NCI-H2107 (cell line): ENCODE data around the gene CDSN.

ENCODE experiments used
- DNase-seq: peaks from one replicate; lab custom pipeline; 2025; lab: John Stamatoyannopoulos, UW

CDSN gene

DNA sequence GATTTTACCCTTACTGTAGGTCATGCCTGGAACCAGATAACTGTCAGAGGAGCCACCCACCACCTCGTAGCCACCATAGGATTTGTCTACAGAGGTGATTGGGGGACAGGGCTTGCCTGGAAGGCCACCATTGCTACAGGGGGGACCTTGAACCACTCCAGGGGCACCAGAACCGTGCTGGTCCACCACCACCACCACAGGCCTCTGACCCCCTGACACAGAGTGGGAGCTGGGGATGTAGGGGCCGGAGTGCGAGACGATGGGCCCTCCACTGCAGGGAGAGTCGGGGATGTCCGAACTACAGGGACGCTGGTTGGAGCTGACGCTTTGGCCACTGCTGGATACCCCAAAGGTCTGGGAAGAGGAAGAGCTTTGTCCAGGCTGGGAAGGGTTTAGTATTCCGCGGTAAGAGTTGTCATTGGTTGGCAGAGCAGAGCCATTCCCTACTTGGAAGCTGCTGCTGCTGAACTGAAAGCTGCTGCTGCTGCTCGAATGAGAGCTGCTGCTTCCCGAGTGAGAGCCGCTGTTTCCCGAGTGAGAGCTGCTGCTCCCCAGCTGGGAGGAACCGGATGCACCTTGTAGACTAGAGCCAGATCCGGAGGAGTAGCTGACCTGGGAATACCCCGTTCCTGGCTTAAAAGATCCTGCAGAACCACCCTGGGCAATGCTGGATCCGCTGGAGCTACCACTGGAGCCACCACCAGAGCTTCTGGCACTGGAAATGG is 3.4 kb downstream of the CDSN start:
- no peak for DNase-seq

DNA sequence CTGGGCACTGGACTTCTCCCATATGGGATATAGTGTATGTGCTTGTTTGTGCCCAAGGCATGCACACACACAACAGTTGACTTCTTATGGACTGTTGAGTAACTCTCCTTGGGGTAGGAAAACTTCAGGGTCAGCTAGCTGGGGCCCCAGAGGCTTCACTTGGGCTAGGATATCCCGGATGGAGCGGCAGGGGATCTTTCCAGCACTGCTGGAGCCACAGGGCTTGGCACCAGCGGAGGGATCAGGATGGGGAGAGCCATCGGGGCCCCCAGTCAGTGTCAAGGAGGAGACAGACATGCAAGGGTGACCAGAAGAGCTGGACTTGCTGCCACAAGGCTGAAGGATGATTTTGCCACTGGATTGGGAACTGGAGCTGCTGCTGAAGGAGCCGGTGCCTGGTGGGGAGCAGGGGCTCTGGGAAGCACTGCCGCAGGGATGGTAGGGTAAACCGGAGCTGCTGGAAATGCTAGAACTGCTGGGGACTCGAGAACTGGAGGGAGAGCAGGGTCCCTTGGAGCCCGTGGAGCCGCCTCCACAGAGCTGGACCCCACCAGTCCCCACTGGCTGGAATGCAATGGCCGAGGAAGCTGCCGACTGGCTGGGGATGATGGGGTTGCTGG is 4.2 kb downstream of the CDSN start:
- DNase-seq: no peak

GRCh38 chr6:31114970-31115849 is 5.0 kb downstream of the CDSN start:
- DNase-seq: no peak

DNA sequence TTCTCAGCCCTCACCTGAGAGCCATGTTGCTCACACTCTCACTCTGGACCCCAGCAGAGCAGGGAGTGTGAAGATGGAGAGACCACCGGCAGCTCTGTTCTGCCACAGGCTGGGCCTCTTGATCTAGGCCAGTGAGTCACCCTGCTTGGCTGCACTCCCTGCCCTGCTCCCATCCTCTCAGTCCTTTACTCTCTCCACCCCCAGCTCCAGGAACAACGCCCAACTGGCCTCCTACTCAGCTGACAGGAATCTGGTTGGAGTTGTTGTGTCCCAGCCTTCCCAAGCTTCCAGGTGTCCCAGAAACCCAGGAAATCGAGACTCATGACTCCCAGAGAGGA is 5.7 kb downstream of the CDSN start, which contains the start of gene PSORS1C1:
Gene PSORS1C1, plus strand, starts transcription at position 260 of the 338 bp plus-strand sequence. CDS start 14,833 bp downstream, outside the sequence.
- no peak for DNase-seq

GRCh38 chr6:31113861-31114540 is 6.2 kb downstream of the CDSN start:
- no peak for DNase-seq

- no peak for DNase-seq
Measured at GRCh38 chr6:31112478-31112877, 7.8 kb downstream of the CDSN start, which contains the start of gene C6orf15. C6orf15 (minus strand) TSS chr6:31112575; CDS start chr6:31112555, 20 bp downstream.

DNA sequence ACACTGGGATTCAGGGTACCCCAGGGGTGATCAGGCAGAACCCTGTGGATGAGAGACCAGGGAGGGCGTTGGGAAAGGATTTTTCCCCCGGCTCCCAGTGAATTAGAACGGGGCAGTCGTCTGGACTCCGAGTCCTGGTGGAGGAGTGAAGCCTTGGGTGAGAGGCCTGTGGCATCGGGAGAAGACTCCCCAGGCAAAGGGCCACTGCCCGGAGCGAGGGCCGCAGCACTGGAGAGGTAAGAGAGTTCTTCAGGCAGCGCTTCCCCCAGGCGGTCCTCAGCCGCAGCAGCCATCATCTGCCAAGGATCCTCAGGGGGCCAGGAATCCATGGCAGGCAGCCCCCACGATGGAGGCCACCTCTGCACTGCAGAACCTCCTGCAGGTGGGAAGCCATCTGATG is 8.5 kb downstream of the CDSN start:
- DNase-seq: no peak

GRCh38 chr6:31110825-31111582 is 9.2 kb downstream of the CDSN start:
- no peak for DNase-seq

- DNase-seq: no peak
Measured at GRCh38 chr6:31107052-31107451, 13.2 kb downstream of the CDSN start.

DNA sequence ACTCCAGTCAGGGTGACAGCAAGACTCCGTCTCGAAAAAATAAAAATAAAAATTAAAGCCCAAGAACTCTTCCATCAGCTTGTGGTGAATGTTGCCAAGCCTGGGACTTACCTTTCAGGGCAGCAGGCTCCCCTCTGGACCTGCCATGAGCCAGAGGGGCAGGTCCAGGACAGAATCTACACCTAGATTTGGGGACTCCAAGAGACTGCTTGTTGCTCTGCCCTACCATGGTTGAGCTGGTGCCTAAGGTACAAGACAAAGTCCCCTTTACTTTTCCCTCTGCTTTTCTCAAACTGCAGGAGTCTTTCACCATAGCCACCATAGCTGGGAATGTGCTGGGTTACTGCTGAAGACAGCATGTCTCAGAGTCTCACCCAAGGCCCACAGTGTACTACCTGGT is 17.1 kb downstream of the CDSN start:
- no peak for DNase-seq

- no peak for DNase-seq
Measured at GRCh38 chr6:31098449-31098938, 21.8 kb downstream of the CDSN start.

GRCh38 chr6:31096656-31097055 is 23.6 kb downstream of the CDSN start:
- no peak for DNase-seq

DNA sequence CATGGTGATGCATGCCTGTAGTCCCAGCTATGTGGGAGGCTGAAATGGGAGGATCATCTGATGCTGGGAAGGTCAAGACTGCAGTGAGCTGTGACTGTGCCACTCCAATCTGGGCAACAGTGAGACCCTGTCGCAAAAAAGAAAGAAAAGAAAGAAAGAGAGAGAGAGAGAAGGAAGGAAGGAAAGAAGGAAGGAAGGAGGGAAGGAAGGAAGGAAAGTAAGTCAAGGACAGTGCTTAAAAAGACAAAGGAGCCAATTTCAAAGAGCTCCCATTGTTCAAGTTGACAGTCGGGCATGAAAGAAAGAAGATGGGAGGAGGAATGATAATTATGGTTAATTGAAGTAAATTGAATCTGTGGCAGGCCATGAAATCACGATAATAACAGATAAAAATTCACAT is 24.0 kb downstream of the CDSN start:
- no peak for DNase-seq

GRCh38 chr6:31094389-31094881 is 25.8 kb downstream of the CDSN start:
- no peak for DNase-seq

DNA sequence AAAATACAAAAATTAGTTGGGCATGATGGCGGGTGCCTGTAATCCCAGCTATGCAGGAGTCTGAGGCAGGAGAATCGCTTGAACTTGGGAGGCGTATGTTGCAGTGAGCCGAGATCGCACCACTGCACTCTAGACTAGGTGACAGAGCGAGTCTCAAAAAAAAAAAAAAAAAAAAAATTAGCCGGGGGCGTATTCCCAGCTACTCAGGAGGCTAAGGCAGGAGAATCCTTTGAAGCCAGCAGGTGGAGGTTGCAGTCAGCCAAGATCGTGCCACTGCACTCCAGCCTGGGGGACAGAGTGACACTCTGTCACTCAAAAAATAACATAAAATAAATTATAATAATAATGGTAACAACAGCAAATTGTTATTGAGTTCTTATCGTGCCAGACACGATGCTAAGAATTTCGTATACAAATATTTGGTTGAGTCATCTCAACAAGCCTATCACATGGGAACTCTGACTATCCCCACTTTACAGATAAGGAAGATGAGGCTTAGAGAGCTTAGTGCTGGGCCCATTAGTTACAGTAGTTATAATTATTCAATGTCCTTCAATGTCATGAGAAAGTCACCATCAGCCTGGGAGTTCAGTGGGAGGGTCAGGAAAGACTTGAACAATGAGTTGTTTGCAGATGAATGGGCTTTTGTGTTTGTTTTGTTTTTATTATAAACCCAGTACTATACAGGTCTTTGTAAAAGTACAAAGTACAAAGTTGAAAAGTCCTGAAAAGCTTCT is 27.3 kb downstream of the CDSN start:
- no peak for DNase-seq

- DNase-seq: no peak
Measured at GRCh38 chr6:31092238-31092637, 28.0 kb downstream of the CDSN start.

DNA sequence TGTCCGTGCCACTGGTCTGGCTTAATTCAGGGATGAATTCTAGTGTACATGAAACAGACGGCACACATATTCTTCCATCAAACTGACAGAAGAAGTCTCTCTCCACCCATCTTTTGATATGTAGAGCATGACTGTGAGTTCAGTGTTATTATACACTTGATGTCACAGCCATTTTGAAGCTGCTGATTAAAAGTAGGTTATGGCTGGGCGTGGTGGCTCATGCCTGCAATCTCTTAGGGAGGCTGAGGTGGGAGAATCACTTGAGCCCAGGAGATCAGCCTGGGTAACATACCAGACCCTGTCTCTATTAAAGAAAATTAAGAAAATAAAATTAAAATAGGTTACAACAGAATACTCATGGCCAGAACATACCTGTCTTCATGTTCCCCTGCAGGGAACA is 28.6 kb downstream of the CDSN start:
- DNase-seq: no peak

DNA sequence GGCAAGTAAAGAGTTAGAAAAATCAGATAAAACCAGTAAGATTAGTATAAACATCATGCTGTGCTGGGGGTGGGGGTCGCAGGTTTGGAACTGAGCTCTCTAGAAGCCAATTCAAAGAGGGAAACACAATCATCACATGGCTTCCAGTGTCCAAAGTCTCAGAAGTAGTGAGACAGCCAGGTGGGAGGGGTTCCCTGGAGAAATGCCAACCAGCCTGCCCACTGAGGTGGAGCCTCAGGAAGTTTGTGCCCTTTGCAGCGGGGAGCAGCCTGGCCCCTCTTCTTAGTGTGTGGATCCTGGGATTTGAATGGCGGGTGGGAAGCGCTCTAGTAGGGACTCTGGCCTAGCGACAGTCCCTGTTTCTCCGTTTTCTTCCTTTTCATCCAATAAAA is 29.3 kb downstream of the CDSN start:
- no peak for DNase-seq

- DNase-seq: no peak
Measured at GRCh38 chr6:31090275-31090972, 29.8 kb downstream of the CDSN start.
